ENCODE measurements around the gene TAF12. TPM values are rescaled to one million over a fixed set of nuclear protein-coding genes. Genes with fewer than 3 reads are reported as not detected.
A peak's percentile ranks its signal among the peaks of the same experiment; 100 is the strongest.
"Not testable (repeated sequence)": the region's sequence is repeated elsewhere in the genome, so short reads cannot be mapped to it uniquely, and the experiment has no call there.

The TAF12 gene
- total RNA-seq, 6 donors from 2014 or later = 10.9 to 24.1 (median 19.6) TPM

- H3K27ac ChIP-seq = no peak overlapping the region
- 76 to 83% methylated on average over 6 of the region's 6 CpGs for WGBS, 2 donors
- TF ChIP-seq EP300 (IDR thresholded peaks at IDR 0.05) = no peak
- TF ChIP-seq CTCF (IDR thresholded peaks at IDR 0.05) = no peak
- no peak for TF ChIP-seq POLR2AphosphoS5 (IDR thresholded peaks at IDR 0.05)
- TF ChIP-seq POLR2A (IDR thresholded peaks at IDR 0.05) = no peak
- DNase-seq (no peak), ATAC-seq (ENCODE audit: low FRiP score in 2 of 2) (no peak)
- H3K36me3 ChIP-seq = peaks cover 27 to 60% (median 45%) of the 10 kb centered on the region in 4 donors
- H3K4me3 ChIP-seq = peak overlapping the region in 1 of 4 donors; percentile 81
- H3K9me3 ChIP-seq = no peaks in the 10 kb centered on the region
- H3K27me3 ChIP-seq = no peaks in the 10 kb centered on the region
- peaks cover 19 to 32% (median 24%) of the 10 kb centered on the region in 4 donors for H3K4me1 ChIP-seq
These were observed 64.1 kb downstream of the TAF12 start for GRCh38 chr1:28578696-28579218.

DNA sequence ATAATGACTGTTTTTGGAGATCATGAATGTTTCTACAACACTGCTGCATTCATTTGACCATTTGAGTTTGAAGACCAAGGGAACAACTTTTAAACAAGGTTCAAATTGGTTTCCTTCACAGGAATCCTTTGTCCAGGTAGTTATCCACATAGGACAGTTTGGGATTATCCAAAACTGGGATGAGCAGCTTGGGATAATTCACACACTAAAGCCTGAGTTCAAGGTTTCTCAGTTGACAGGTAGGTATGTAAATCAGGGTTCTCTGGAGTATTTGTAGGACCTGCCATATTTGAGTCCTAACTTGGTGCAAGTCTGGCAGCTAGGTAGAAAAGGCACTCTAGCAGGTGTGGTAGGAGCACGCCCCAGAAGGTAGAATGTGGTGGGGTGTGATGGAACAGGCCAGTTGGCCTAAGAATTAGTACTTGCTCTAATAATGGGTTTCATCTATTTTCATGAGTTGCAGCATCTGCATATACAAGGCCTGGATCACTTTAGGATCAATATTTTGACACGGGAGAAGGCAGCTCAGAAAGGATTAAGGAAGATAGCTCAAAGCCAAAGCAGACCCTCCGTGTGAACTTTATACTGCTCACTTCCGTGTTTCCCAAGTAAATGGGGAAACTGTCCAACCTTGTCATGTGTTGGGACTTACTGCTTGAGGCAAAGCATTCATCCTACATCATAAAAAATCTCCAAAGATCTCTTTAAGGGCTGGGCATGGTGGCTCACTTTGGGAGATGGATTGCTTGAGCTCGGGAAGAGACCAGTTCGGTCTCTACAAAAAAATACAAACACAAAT is 64.9 kb downstream of the TAF12 start:
- Histone ChIP-seq H3K27me3 (no peaks in the 10 kb centered on the region), H3K4me1 (peaks cover 19 to 30% (median 23%) of the 10 kb centered on the region in 4 donors), H3K27ac (no peak overlapping the region), H3K36me3 (peaks cover 27 to 69% (median 52%) of the 10 kb centered on the region in 4 donors), H3K9me3 (no peaks in the 10 kb centered on the region), H3K4me3 (no peak overlapping the region)
- DNase-seq (no peak), ATAC-seq (ENCODE audit: low FRiP score in 2 of 2) (no peak)
- TF ChIP-seq EP300 (IDR thresholded peaks at IDR 0.05) = no peak
- TF ChIP-seq POLR2AphosphoS5 (IDR thresholded peaks at IDR 0.05) = no peak
- no peak for TF ChIP-seq POLR2A (IDR thresholded peaks at IDR 0.05)
- TF ChIP-seq CTCF (IDR thresholded peaks at IDR 0.05) = no peak
- 71 to 85% methylated on average over 6 of the region's 6 CpGs for WGBS, 2 donors

DNA sequence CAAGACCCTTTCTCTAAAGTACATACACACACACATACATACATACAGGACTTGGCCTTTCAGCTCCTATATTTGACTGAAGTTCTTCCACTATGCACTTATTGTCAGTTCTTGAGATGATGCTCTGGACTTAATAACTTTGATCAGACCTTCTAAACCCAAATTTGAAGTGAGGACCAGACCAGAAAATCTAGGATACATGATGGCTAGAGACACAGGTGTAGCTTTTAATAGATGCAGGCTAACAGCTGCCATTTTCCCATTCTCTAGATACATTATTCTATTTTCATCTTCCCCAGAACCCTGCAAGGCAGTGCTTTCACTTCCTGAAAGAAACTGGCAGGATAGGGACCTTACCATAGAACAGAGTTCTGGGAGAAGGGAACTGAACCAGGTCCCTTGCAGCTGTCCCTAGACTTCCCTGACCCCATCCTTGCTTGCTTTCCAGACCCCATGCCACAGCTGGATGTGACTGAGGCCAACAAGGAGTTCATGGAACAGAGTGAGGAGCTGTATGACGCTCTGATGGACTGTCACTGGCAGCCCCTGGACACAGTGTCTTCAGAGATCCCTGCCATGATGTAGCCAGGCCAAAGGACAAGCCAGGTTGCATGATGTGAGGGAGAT is 65.7 kb downstream of the TAF12 start:
- DNase-seq (no peak), ATAC-seq (ENCODE audit: low FRiP score in 2 of 2) (no peak)
- TF ChIP-seq POLR2A (IDR thresholded peaks at IDR 0.05) (no peak), CTCF (IDR thresholded peaks at IDR 0.05) (no peak), EP300 (IDR thresholded peaks at IDR 0.05) (no peak), POLR2AphosphoS5 (IDR thresholded peaks at IDR 0.05) (no peak)
- 83 to 100% methylated on average over 1 of the region's 1 CpG for WGBS, 2 donors
- no peaks in the 10 kb centered on the region for H3K9me3 ChIP-seq
- H3K4me3 ChIP-seq = no peak overlapping the region
- H3K27me3 ChIP-seq = no peaks in the 10 kb centered on the region
- H3K27ac ChIP-seq = no peak overlapping the region
- H3K4me1 ChIP-seq = peaks cover 18 to 23% (median 19%) of the 10 kb centered on the region in 4 donors
- H3K36me3 ChIP-seq = peaks cover 27 to 76% (median 55%) of the 10 kb centered on the region in 4 donors

DNA sequence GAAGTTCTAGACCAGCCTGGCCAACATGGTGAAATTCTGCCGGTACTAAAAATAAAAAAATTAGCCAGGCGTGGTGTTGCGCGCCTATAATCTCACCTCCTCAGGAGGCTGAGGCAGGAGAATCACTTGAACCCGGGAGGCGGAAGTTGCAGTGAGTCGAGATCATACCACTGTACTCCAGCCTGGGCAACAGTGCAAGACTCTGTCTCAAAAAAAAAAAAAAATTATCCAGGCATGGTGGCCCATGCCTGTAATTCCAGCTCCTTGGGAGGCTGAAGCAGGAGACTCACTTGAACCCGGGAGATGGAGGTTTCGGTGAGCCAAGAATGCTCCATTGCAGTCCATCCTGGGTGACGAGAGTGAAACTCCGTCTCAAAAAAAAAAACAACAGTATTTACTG is 69.3 kb downstream of the TAF12 start:
- Histone ChIP-seq H3K4me3 (no peak overlapping the region), H3K36me3 (peaks cover 17 to 91% (median 68%) of the 10 kb centered on the region in 4 donors)

GRCh38 chr1:28572891-28573290 is 70.0 kb downstream of the TAF12 start:
- not testable (repeated sequence) for H3K4me3 ChIP-seq; ATAC-seq (ENCODE audit: low FRiP score in 2 of 2); DNase-seq; H3K9me3 ChIP-seq; H3K27ac ChIP-seq; H3K27me3 ChIP-seq; H3K4me1 ChIP-seq
- 80 to 89% methylated on average over 12 of the region's 12 CpGs for WGBS, 2 donors
- peaks cover 13 to 92% (median 68%) of the 10 kb centered on the region in 4 donors for H3K36me3 ChIP-seq

More for the DNA sequence above, 69.3 kb downstream of the TAF12 start:
- no peak for ATAC-seq (ENCODE audit: low FRiP score in 2 of 2)
- H3K9me3 ChIP-seq = no peaks in the 10 kb centered on the region
- no peaks in the 10 kb centered on the region for H3K4me1 ChIP-seq
- no peak for DNase-seq
- no peak overlapping the region for H3K27ac ChIP-seq
- H3K27me3 ChIP-seq = no peaks in the 10 kb centered on the region
- WGBS, 2 donors = 96% methylated on average over 11 of the region's 11 CpGs
- TF ChIP-seq EP300 (IDR thresholded peaks at IDR 0.05) (no peak), POLR2A (IDR thresholded peaks at IDR 0.05) (no peak), CTCF (IDR thresholded peaks at IDR 0.05) (no peak), POLR2AphosphoS5 (IDR thresholded peaks at IDR 0.05) (no peak)
